T-cell (primary cell): ENCODE measurements around the gene SLC35B2. TPM values are rescaled to one million over a fixed set of nuclear protein-coding genes. Genes with fewer than 3 reads are reported as not detected.
A peak's percentile ranks its signal among the peaks of the same experiment; 100 is the strongest.

Experiments used
- ATAC-seq, 4 experiments: fragments of 200-7000 bp in 3 of 4; fragments of 150-1000 bp in 1 of 4; cut with Tn5 transposase; replicated peaks in 1 of 4; 1 replicate in 3 of 4; 2 replicates in 1 of 4; pipeline ENCODE4 v1.10.0; 2021; ENCODE audit warnings: moderate library complexity in 3 of 4, mild to moderate bottlenecking in 2 of 4, moderate number of reproducible peaks in 1 of 4
- CTCF ChIA-PET, 2 donors: fragments of 300-600 bp; sonication (Branson Sonifier 250); formaldehyde crosslinking; loops; one replicate each; lab custom pipeline; 2022; ENCODE audit warnings: antibody characterized with exemption in 2 of 2; lab: Charles Lee
- POLR2A ChIA-PET, 2 donors: fragments of 300-600 bp; sonication (Branson Sonifier 250); formaldehyde crosslinking; loops; one replicate each; lab custom pipeline; 2022; ENCODE audit warnings: antibody characterized with exemption in 2 of 2; lab: Charles Lee
- DNase-seq, 35 experiments: peaks; one replicate each; pipeline versions ENCODE4 v3.0.0 to v3.0.0-alpha.2; 2013 to 2023
- H3K27ac ChIP-seq: one replicate; pipeline ENCODE4 v1.5.1; 2013; ENCODE audit warnings: low read length
- H3K27me3 ChIP-seq, 2 experiments: replicated peaks in 1 of 2; 1 replicate in 1 of 2; 2 replicates in 1 of 2; pipeline versions ENCODE4 v1.6.1 to v1.7.0; 2013; ENCODE audit warnings: low read length in 1 of 2, mixed read lengths in 1 of 2; ENCODE audit not compliant: control insufficient read depth in 2 of 2, insufficient read depth in 2 of 2; ENCODE audit errors: extremely low read depth in 1 of 2
- H3K36me3 ChIP-seq, 2 donors: 1 replicate in 1 of 2; 2 replicates in 1 of 2; pipeline versions ENCODE4 v1.6.1 to v1.7.0; 2013; ENCODE audit warnings: low read length in 1 of 2; ENCODE audit not compliant: control insufficient read depth in 2 of 2, insufficient read depth in 1 of 2; ENCODE audit errors: extremely low read depth in 1 of 2
- H3K4me1 ChIP-seq, 2 experiments: 1 replicate in 1 of 2; 2 replicates in 1 of 2; pipeline versions ENCODE4 v1.6.1 to v1.7.0; 2013; ENCODE audit warnings: low read length in 2 of 2, mixed read lengths in 1 of 2; ENCODE audit not compliant: insufficient read depth in 2 of 2, control insufficient read depth in 1 of 2; ENCODE audit errors: extremely low read depth in 1 of 2
- H3K4me3 ChIP-seq, 2 donors: 1 replicate in 1 of 2; 2 replicates in 1 of 2; pipeline versions ENCODE4 v1.5.1 to v1.7.0; 2013; ENCODE audit warnings: mild to moderate bottlenecking in 2 of 2, low read length in 1 of 2, moderate library complexity in 1 of 2; ENCODE audit not compliant: control insufficient read depth in 1 of 2; ENCODE audit errors: extremely low read depth in 1 of 2
- H3K9me3 ChIP-seq: 2 replicates; pipeline ENCODE4 v1.7.0; 2013
- H3K27ac Mint-ChIP-seq, 2 donors: one replicate each; pipeline ENCODE4 v1.8.0; 2020 to 2021; ENCODE audit warnings: mild to moderate bottlenecking in 2 of 2, mixed read lengths in 2 of 2
- H3K27me3 Mint-ChIP-seq, 2 donors: one replicate each; pipeline ENCODE4 v1.8.0; 2021 to 2022; ENCODE audit warnings: mixed read lengths in 2 of 2
- H3K36me3 Mint-ChIP-seq: one replicate; pipeline ENCODE4 v1.8.0; 2021; ENCODE audit warnings: mixed read lengths
- H3K4me1 Mint-ChIP-seq, 3 donors: one replicate each; pipeline ENCODE4 v1.8.0; 2020 to 2022; ENCODE audit warnings: mixed read lengths in 3 of 3, mild to moderate bottlenecking in 1 of 3
- H3K4me3 Mint-ChIP-seq, 3 donors: one replicate each; pipeline ENCODE4 v1.8.0; 2020 to 2022; ENCODE audit warnings: mild to moderate bottlenecking in 3 of 3, mixed read lengths in 3 of 3, moderate library complexity in 3 of 3
- H3K9me3 Mint-ChIP-seq, 3 donors: one replicate each; pipeline ENCODE4 v1.8.0; 2020 to 2022; ENCODE audit warnings: mixed read lengths in 3 of 3
- WGBS: methylation state at CpG from one replicate; pipeline ENCODE4 v1.1.5; 2013; ENCODE audit warnings: missing lambda C conversion rate; ENCODE audit not compliant: insufficient coverage; 5-methylcytosine and 5-hydroxymethylcytosine counted together
- total RNA-seq, 35 experiments: library from RNA in 6 of 35; stranded (reverse) in 6 of 35; fragments of 120-200 nt in 1 of 35; gene quantifications; one replicate each; pipeline versions ENCODE4 v1.2.1 to v1.2.4 and lab custom pipeline; 2013 to 2026

Gene SLC35B2
- total RNA-seq, 5 donors from 2014 or later (not counting 1 experiment from before 2014, with no cell fraction given): 14.6 to 21.8 (median 20.3) TPM

DNA sequence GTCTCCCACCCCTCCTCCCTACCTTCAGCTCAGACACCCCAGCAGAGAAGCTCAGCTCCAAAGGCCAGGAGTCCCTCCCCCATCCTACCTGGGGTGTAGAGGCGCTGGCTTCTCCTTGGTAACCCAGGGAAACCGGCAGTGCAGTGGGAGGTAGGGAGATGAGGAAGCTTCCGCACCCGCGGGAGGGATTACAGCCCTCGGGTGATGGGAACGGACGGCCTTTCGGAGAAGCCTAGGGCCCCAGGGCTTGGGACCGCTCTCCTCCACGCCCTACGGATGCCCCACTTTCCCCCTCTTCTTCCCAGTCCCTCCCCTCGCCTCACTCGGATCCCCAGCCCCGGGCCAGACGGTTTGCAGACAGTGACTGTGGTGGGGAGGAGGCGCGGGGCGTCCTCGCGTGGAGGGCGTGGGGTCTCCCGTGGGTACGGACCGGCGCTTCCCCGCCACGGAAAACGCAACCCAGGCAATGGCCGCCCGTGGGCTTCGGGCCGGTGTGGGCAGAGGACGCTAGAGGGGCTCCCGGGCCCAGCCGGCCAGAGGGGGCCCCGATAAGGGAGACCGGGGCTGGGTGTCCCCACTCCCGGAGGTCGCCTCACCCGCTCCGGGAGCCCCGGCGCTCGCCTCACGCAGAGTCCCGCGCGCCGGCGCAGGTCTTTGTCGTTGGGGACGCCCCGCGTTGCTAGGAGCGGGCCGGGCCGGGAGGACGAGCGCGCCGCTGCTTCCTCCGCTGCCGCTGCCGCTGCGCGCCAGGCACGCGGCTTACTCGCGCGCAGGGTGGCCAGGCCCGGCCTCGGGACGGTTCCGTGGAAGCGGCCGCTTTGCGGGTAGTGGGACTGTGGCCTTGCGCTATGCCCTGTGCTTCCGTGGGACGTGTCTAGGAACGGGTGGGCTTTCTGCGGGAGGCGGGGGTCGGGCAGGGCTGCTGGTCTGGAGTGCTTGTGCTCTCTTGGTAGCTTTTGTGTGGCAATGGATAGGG lies 40.0 kb upstream of the SLC35B2 start:
- peak overlapping the region; percentile 47 to 64 (median 47) for H3K4me3 Mint-ChIP-seq
- DNase-seq (peak in 33 of 35 experiments; percentile 16 to 70 (median 49)), ATAC-seq (peak; percentile 81 to 88 (median 87))
- H3K36me3 ChIP-seq: peaks cover 9 to 15% of the 10 kb centered on the region in 2 donors
- no peaks in the 10 kb centered on the region for H3K9me3 ChIP-seq
- peaks cover 22% of the 10 kb centered on the region for H3K36me3 Mint-ChIP-seq
- H3K9me3 Mint-ChIP-seq: no peaks in the 10 kb centered on the region
- H3K4me1 Mint-ChIP-seq: peaks cover 11 to 14% (median 13%) of the 10 kb centered on the region in 3 donors
- no peak overlapping the region for H3K27ac Mint-ChIP-seq
- POLR2A ChIA-PET: interaction anchor here in 1 of 2 donors (0.6 kb wide), 1 partner anchor 10 kb away, joined by 3 read pairs; no protein-coding TSS in a partner anchor
- CTCF ChIA-PET: no interaction called here
- peaks cover 3 to 15% of the 10 kb centered on the region in 2 experiments for H3K4me1 ChIP-seq
- no peak overlapping the region for H3K27ac ChIP-seq
- H3K27me3 Mint-ChIP-seq: peaks cover 37 to 47% of the 10 kb centered on the region in 2 donors
- peaks cover 13 to 53% of the 10 kb centered on the region in 2 experiments for H3K27me3 ChIP-seq
- 1% methylated on average over 67 of the region's 86 CpGs for WGBS
- H3K4me3 ChIP-seq: peak overlapping the region; percentile 30 to 58

DNA sequence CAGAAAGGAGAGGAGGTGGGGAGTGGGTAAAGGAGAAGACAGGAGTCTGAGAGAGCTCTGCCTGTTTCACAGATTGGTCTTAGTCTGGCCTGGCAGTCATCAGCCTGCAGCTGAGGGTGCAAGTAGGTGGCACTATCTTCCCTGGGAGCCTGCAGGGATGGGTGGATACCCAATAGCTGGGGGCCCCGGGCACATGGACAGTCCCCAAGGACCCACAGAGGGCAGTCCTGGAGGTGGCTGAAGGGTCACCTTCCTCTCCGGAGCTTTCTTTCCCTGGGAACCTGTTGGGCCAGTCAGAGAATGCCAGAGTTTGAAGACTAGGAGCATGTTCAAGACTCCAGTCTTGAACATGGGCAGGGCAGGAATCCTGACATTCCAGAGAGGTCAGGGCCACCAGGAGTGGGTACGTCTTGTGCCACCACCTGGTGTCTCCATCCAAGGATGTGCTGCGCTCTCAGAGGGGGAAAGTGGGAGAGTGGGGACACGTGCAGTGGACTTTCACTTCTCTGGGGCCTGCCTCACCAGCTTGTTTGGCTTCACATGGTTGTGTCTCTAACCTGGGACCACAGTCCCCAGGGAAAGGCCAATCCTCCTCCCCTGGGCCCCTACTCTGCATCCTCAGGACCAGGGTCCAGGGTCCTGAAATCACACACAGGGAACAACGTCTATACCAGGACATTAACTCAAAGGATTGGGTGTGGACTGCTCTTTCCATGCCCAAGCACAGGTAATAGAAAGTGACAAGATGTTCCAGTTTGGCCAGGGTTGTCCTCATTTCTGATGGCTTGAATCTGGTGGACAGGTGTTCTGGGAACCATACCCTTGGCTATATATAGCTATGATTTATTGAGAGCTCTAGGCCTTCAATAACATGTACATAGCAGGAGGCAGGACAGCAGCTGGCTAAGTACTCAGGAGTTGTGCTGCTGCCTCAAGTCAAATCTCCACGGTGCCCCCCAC lies 37.8 kb upstream of the SLC35B2 start:
- CTCF ChIA-PET: interaction anchor here (0.6 to 0.8 kb wide), 2 partner anchors 10 to 13 kb away, joined by 3 to 4 read pairs; no protein-coding TSS in a partner anchor
- Mint-ChIP-seq H3K27ac (no peak overlapping the region), H3K9me3 (no peaks in the 10 kb centered on the region)

DNA sequence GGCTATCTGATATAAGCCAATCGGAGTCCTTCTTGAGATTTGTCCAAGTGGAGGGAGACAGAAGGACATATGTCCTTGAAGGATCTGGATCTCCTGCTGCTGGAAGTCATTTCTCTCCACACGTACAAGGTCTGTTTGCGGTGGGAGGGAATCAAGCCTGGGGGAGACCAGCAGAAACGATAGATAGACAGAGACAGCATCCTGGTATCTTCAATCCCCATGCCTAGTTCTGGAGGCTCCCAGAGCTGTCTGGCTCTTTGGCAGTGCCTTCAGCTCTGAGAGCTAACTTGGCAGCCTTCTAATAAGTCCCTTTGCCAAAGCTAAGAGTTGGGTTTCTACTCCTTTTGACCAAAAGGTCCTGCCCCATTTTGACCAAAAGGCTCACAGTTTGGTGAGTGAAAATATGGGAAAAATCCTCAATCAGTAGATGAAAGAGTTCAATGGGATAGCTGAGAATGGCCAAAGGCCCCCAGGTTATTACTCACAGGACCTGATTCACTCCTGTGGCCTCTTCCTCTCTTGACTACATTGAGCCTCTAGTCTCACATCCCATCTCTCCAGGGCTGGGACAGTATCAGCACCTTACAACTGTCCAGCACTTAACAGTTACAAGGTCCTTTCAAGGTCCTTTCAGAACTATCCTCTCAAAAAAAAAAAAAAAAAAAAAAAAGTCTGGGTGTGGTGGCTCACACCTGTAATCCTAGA lies 35.5 kb upstream of the SLC35B2 start:
- ATAC-seq: no peak
- peaks cover 15 to 87% of the 10 kb centered on the region in 2 experiments for H3K27me3 ChIP-seq
- DNase-seq: no peak
- no peak overlapping the region for H3K4me3 Mint-ChIP-seq
- peaks cover 3 to 11% of the 10 kb centered on the region in 2 experiments for H3K4me1 ChIP-seq
- H3K9me3 ChIP-seq: no peaks in the 10 kb centered on the region
- H3K36me3 Mint-ChIP-seq: no peaks in the 10 kb centered on the region
- H3K27me3 Mint-ChIP-seq: peaks cover 72 to 77% of the 10 kb centered on the region in 2 donors
- H3K4me1 Mint-ChIP-seq: peaks cover 10 to 11% (median 10%) of the 10 kb centered on the region in 3 donors
- no peaks in the 10 kb centered on the region for H3K9me3 Mint-ChIP-seq
- 82% methylated on average over 4 of the region's 4 CpGs for WGBS
- H3K36me3 ChIP-seq: no peaks in the 10 kb centered on the region
- CTCF ChIA-PET: interaction anchor here in 1 of 2 donors (0.7 kb wide), 1 partner anchor 19 kb away, joined by 6 read pairs; no protein-coding TSS in a partner anchor
- H3K27ac Mint-ChIP-seq: no peak overlapping the region
- POLR2A ChIA-PET: no interaction called here
- no peak overlapping the region for H3K27ac ChIP-seq
- H3K4me3 ChIP-seq: no peak overlapping the region

More for the DNA sequence above, 37.8 kb upstream of the SLC35B2 start:
- peaks cover 4% of the 10 kb centered on the region for H3K36me3 Mint-ChIP-seq
- peaks cover 57 to 68% of the 10 kb centered on the region in 2 donors for H3K27me3 Mint-ChIP-seq
- H3K27me3 ChIP-seq: peaks cover 15 to 74% of the 10 kb centered on the region in 2 experiments
- H3K27ac ChIP-seq: no peak overlapping the region
- ATAC-seq (no peak), DNase-seq (no peak)
- H3K4me1 Mint-ChIP-seq: peaks cover 11 to 14% (median 13%) of the 10 kb centered on the region in 3 donors
- POLR2A ChIA-PET: interaction anchor here in 1 of 2 donors (0.6 kb wide), 1 partner anchor 47 kb away, joined by 4 read pairs; no protein-coding TSS in a partner anchor
- no peaks in the 10 kb centered on the region for H3K9me3 ChIP-seq
- peaks cover 3 to 15% of the 10 kb centered on the region in 2 experiments for H3K4me1 ChIP-seq
- no peaks in the 10 kb centered on the region for H3K36me3 ChIP-seq
- H3K4me3 Mint-ChIP-seq: peak overlapping the region in 1 of 3 donors; percentile 1
- WGBS: 70% methylated on average over 3 of the region's 7 CpGs
- H3K4me3 ChIP-seq: no peak overlapping the region

DNA sequence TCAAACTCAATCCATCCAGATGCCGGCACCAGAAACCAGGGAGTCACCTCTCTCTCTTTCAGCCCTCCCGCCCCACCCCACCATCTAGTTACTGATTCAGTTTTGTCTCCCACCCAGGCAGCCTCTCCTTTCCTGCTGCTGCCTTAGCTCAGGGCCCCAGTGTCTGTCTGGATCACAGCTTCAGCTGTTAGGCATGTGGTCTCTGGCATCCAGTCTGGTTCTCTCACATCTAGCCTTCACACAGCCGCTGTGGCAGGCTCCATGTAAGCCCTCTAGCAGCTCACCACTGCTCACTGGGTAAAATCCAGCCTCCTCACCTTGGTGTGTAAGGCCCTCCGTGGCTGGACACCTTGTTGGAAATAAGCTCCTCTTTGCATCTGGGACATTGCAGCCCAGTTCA lies 34.5 kb upstream of the SLC35B2 start:
- ATAC-seq (no peak), DNase-seq (no peak)
- Mint-ChIP-seq H3K4me3 (no peak overlapping the region), H3K9me3 (no peaks in the 10 kb centered on the region), H3K4me1 (peaks cover 6 to 7% (median 6%) of the 10 kb centered on the region in 3 donors), H3K27ac (no peak overlapping the region), H3K27me3 (peaks cover 78 to 83% of the 10 kb centered on the region in 2 donors), H3K36me3 (no peaks in the 10 kb centered on the region)
- Histone ChIP-seq H3K4me1 (peaks cover 0 to 2% of the 10 kb centered on the region in 2 experiments), H3K36me3 (no peaks in the 10 kb centered on the region), H3K27ac (no peak overlapping the region), H3K27me3 (peaks cover 15 to 88% of the 10 kb centered on the region in 2 experiments), H3K9me3 (no peaks in the 10 kb centered on the region), H3K4me3 (no peak overlapping the region)
- 87% methylated on average over 3 of the region's 4 CpGs for WGBS
- ChIA-PET CTCF (no interaction called here), POLR2A (no interaction called here)

DNA sequence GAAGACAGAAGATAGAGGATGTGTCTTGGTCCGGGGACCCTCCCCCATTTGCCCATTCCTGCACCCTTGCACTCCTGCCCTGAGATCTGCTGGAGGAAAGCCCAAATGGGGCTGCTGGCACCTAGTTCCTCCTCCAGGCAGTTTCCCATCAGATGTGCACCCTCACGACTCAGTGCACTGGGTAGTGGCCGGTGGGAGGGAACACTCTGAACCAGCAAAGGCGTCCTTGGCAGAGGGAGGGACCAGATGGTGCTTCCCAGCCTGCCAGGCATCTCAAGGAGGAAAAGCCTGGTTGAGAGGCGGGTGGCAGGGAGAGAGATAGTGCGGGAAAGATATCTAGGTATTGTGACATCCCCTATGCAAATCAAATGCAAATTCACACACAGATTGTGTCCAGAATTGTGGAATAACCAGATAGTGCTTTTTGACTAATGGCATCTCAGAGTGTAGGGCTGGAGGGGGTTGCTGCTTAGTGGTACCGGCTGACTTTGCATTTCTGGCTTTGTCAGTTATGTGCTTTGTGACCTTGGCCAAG lies 32.5 kb upstream of the SLC35B2 start:
- DNase-seq (no peak), ATAC-seq (no peak)
- H3K36me3 ChIP-seq: no peaks in the 10 kb centered on the region
- Mint-ChIP-seq H3K27me3 (peaks cover 73 to 81% of the 10 kb centered on the region in 2 donors), H3K9me3 (no peaks in the 10 kb centered on the region), H3K36me3 (no peaks in the 10 kb centered on the region), H3K4me1 (no peaks in the 10 kb centered on the region), H3K4me3 (no peak overlapping the region), H3K27ac (no peak overlapping the region)
- no peak overlapping the region for H3K27ac ChIP-seq
- CTCF ChIA-PET: no interaction called here
- H3K4me3 ChIP-seq: no peak overlapping the region
- POLR2A ChIA-PET: interaction anchor here in 1 of 2 donors (0.7 kb wide), 1 partner anchor 719 kb away, joined by 3 read pairs; no protein-coding TSS in a partner anchor
- 57% methylated on average over 2 of the region's 7 CpGs for WGBS
- H3K4me1 ChIP-seq: no peaks in the 10 kb centered on the region
- H3K27me3 ChIP-seq: peaks cover 7 to 83% of the 10 kb centered on the region in 2 experiments
- no peaks in the 10 kb centered on the region for H3K9me3 ChIP-seq
